Ovary (tissue), 9 donors: ENCODE measurements around the gene NAT8. TPM values are rescaled to one million over a fixed set of nuclear protein-coding genes. Genes with fewer than 3 reads are reported as not detected.
"Not testable (repeated sequence)": the region's sequence is repeated elsewhere in the genome, so short reads cannot be mapped to it uniquely, and the experiment has no call there.

Experiments
- DNase-seq, 5 donors: peaks; one replicate each; pipeline ENCODE4 v3.0.0-alpha.2; 2019 to 2020
- H3K27ac ChIP-seq, 2 donors: fragments of 200-600 bp; one replicate each; pipeline versions ENCODE4 v1.5.1 to v1.8.0; 2019 to 2022
- H3K27me3 ChIP-seq: fragments of 200-600 bp; one replicate; pipeline ENCODE4 v1.8.0; 2022
- H3K36me3 ChIP-seq: fragments of 200-600 bp; sonication (generic); one replicate; pipeline ENCODE4 v1.5.1; 2019
- H3K4me1 ChIP-seq: one replicate; pipeline ENCODE4 v1.8.1; 2013; ENCODE audit warnings: mild to moderate bottlenecking, moderate library complexity; ENCODE audit not compliant: insufficient read depth
- H3K4me3 ChIP-seq: fragments of 200-600 bp; sonication (generic); one replicate; pipeline ENCODE4 v1.5.1; 2017
- H3K9me3 ChIP-seq, 2 donors: fragments of 200-600 bp in 1 of 2; sonication (generic) in 1 of 2; one replicate each; pipeline versions ENCODE4 v1.5.1 to v1.8.1; 2013 to 2019; ENCODE audit warnings: mild to moderate bottlenecking in 1 of 2, moderate library complexity in 1 of 2
- EP300 ChIP-seq: sonication (generic); formaldehyde crosslinking; IDR thresholded peaks from one replicate; pipeline ENCODE4 v1.6.1; 2017; ENCODE audit warnings: antibody characterized with exemption
- POLR2A ChIP-seq: fragments of 450-650 bp; IDR thresholded peaks from one replicate; pipeline ENCODE4 v1.6.1; 2017; ENCODE audit warnings: antibody characterized with exemption, mild to moderate bottlenecking, moderate library complexity
- WGBS, 3 donors: extraction: QIAGEN DNeasy Blood & Tissue Kit in 1 of 3; methylation state at CpG; one replicate each; pipeline versions ENCODE4 v1.1.5 to v1.1.7; 2013 to 2017; 5-methylcytosine and 5-hydroxymethylcytosine counted together
- intact Hi-C, 4 donors: fragments of 100-400 bp; cut with DNase I; formaldehyde crosslinking; loops; one replicate each; pipeline versions ENCODE4 v1.11.0 to v1.15.1; 2022 to 2023
- polyA plus RNA-seq, 2 donors: library from polyadenylated mRNA; stranded (reverse); fragments of 200-250 nt in 1 of 2; fragments of 350-450 nt in 1 of 2; fragmentation: Illumina TruSeq in 1 of 2; extraction: RNeasy Lipid Tissue Mini Kit (QIAGEN cat#74804) in 1 of 2; gene quantifications; one replicate each; pipeline ENCODE4 v1.2.3, GENCODE V29; 2013 to 2014
- total RNA-seq, 7 donors: library from RNA; depleted of rRNA in 2 of 7; stranded (reverse); fragments of >200 nt in 2 of 7; fragmentation: NEBNext Ultra II Directional in 3 of 7; extraction: Animal tissue kit (Norgen Biotek cat#: 25700) in 3 of 7; gene quantifications; one replicate each; pipeline versions ENCODE4 v1.1.0 to v1.2.4, GENCODE V29; 2016 to 2023
- TF ChIP-seq, protein P1 (sequence below), 3 donors: fragments of 450-650 bp in 2 of 3; fragments of 200-600 bp in 1 of 3; IDR thresholded peaks; one replicate each; pipeline versions ENCODE4 v1.5.1 to v1.8.0; 2016 to 2022; ENCODE audit warnings: antibody characterized with exemption in 3 of 3, mild to moderate bottlenecking in 1 of 3
- donor health status: DM: no; HTN: no; CAD: no; lungs with moderate emphysema.
- donor health status: DM: no; HTN: no; CAD: no.
- donor health status: Bipolar disorder and iron deficiency.
- donor health status: DM: yes; HTN: yes; CAD: no.
- donor health status: DM: no; HTN: no; CAD: no.
- donor health status: DM: yes; HTN: yes; CAD: no.

NAT8 gene
- total and polyA plus RNA-seq, 9 donors: 0.25 to 1.1 (median 0.64) TPM; not detected in 4

DNA sequence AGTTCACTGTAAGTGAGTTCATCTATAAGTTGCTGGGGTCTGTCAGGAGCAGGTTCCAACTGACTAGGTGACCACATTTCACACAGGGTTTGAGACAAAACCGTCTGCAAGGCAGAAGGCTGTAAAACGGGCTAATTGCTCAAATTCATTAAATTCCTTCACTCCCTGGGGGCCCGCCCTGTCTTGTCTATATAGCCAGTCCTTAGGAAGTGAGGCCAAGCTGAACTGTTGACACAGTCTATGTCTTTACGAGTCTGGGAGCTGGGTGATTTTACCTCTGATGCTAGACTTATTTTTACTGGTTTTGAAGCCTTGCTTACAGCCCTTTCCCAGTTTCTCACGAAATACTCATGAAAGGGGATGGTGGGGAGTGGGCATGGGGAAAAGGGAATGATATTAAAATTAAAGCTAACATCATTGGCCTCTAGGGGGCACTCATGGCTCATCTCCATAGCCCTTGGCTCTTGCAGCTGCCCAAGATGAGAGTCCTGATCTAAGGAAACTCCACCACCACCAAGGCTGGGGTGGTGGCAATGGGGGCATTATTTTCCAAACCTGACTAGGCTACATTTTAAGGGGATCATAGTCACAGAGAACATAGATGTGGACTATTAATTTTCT, 37.8 kb upstream of the NAT8 start:
- TF ChIP-seq, protein P1, sequence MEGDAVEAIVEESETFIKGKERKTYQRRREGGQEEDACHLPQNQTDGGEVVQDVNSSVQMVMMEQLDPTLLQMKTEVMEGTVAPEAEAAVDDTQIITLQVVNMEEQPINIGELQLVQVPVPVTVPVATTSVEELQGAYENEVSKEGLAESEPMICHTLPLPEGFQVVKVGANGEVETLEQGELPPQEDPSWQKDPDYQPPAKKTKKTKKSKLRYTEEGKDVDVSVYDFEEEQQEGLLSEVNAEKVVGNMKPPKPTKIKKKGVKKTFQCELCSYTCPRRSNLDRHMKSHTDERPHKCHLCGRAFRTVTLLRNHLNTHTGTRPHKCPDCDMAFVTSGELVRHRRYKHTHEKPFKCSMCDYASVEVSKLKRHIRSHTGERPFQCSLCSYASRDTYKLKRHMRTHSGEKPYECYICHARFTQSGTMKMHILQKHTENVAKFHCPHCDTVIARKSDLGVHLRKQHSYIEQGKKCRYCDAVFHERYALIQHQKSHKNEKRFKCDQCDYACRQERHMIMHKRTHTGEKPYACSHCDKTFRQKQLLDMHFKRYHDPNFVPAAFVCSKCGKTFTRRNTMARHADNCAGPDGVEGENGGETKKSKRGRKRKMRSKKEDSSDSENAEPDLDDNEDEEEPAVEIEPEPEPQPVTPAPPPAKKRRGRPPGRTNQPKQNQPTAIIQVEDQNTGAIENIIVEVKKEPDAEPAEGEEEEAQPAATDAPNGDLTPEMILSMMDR (IDR thresholded peaks at IDR 0.05): peak; percentile 22 to 46 (median 29)
- intact Hi-C loops: loop anchor here in 1 of 4 donors (10.0 kb wide), 1 partner anchor 95 kb away; no protein-coding TSS in a partner anchor
- not testable (repeated sequence) for H3K27me3 ChIP-seq, H3K9me3 ChIP-seq, H3K4me1 ChIP-seq, H3K27ac ChIP-seq, H3K4me3 ChIP-seq, H3K36me3 ChIP-seq
- 9 to 27% (median 26%) methylated on average over 4 to 5 of the region's 5 CpGs for WGBS, 3 donors
- DNase-seq: peak; percentile 45 to 66 (median 49)

DNA sequence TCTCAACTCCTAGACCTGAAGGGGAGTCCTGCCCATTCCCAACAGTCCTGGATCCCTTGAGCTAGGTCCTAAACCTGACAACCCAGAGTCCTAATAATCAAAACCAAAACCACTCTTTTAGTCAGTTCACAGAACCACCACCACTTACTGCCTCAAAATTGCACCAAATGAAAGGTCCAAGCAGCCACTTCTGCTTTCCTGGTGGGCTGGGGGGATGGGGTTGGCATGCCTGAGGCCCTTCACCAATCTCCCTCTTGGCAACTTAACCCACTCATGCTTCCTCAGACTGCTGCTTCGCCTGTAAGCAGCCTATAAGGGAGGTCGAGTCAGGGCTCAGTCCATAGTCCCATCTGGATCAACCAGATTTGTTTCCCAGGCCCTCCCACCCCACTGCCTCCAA, 37.0 kb upstream of the NAT8 start:
- H3K4me1 ChIP-seq, H3K4me3 ChIP-seq, H3K27me3 ChIP-seq, H3K36me3 ChIP-seq, DNase-seq, H3K27ac ChIP-seq, intact Hi-C loops, H3K9me3 ChIP-seq: not testable (repeated sequence)
- WGBS, 3 donors: 83 to 88% (median 87%) methylated on average over 2 of the region's 2 CpGs

DNA sequence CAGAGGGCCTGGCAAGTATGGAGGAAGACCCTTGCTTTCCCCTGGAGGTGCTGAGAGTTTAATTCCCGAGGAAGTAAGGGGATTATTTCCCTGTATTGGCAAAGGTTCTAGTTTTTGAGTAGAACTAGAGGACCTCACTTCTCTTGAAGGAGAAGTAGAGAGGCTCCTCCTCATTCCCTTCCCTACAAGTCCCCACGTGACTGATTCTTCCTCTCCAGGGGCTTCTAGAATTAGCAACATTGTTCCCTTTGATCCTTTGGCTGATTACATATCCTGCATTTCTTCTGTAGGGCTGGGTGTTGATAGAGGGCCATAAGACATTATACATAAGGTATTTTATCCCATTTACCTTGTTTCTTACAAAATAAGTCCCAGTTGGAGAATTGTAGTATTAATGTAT, 35.8 kb upstream of the NAT8 start:
- WGBS, 3 donors: 70 to 82% (median 82%) methylated on average over 2 of the region's 2 CpGs
- H3K27ac ChIP-seq, intact Hi-C loops, H3K9me3 ChIP-seq, H3K4me3 ChIP-seq, DNase-seq, H3K36me3 ChIP-seq, H3K27me3 ChIP-seq, H3K4me1 ChIP-seq: not testable (repeated sequence)

DNA sequence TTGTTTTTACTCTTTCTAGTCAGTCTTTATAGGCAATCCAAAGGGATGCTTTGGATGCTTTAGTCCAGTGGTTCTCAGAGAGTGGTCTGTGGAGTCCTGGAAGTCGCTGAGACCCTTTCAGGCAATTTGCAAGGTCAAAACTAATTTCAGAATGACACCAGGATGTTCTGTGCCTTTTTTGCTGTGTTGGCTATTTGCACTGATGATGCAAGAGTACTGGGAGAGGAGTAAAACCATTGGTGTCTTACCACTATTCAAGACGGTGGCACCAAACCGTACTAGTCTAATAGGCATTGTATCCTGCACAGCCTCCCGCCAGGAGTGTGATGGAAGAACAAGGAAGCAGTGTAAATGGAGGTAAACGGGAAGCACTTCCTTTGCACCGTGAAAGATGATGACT, 34.0 kb upstream of the NAT8 start:
- H3K27ac ChIP-seq, H3K36me3 ChIP-seq, H3K4me3 ChIP-seq, intact Hi-C loops, H3K9me3 ChIP-seq, H3K4me1 ChIP-seq, H3K27me3 ChIP-seq, DNase-seq: not testable (repeated sequence)
- WGBS, 3 donors: 85 to 90% (median 88%) methylated on average over 6 of the region's 6 CpGs

DNA sequence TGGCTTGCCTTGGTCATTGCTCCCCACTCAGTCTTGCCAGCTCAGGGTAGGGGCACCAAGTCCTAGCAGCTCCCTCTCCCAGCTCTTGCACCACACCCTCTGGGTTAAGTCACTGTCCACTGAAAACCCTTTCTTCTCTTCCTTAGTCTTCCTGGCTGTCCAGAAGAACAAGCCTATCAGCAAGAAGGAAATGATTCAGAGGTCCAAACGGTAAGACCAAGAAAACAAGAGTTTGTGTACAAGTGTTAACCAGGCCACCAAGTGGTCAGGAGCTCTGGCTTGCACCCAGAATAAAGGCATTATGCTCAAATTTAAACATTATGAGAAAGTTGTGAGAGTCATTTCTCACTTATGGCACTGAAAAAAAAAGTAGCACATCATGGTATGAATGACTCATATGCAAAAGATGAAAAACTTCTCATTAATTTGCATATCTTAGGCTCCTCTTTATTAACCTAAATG, 32.5 kb upstream of the NAT8 start:
- H3K27me3 ChIP-seq, H3K9me3 ChIP-seq, H3K27ac ChIP-seq, H3K4me3 ChIP-seq, H3K4me1 ChIP-seq, DNase-seq, intact Hi-C loops, H3K36me3 ChIP-seq: not testable (repeated sequence)
- 38 to 68% (median 63%) methylated on average over 1 of the region's 1 CpG for WGBS, 3 donors

DNA sequence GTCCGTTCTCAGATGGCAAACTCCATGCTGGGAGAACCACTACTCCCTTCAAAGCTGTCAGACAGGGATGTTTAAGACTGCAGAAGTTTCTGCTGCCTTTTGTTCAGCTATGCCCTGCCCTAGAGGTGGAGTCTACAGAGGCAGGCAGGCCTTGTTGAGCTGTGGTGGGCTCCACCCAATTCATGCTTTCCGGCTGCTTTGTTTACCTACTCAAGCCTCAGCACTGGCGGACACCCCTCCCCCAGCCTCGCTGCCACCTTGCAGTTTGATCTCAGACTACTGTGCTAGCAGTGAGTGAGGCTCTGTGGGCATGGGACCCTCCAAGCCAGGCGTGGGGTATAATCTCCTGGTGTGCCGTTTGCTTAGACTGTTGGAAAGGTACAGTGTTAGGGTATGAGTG, 27.8 kb upstream of the NAT8 start:
- H3K27ac ChIP-seq, DNase-seq, H3K36me3 ChIP-seq, H3K27me3 ChIP-seq, H3K9me3 ChIP-seq, intact Hi-C loops, H3K4me3 ChIP-seq, H3K4me1 ChIP-seq: not testable (repeated sequence)
- 87 to 95% (median 93%) methylated on average over 3 to 6 of the region's 6 CpGs for WGBS, 3 donors

DNA sequence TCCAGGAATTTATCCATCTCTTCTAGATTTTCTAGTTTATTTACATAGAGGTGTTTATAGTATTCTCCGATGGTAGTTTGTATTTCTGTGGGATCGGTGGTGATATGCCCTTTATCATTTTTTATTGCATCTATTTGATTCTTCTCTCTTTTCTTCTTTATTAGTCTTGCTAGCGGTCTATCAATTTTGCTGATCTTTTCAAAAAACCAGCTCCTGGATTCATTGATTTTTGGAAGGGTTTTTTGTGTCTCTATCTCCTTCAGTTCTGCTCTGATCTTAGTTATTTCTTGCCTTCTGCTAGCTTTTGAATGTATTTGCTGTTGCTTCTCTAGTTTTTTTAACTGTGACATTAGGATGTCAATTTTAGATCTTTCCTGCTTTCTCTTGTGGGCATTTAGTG, 25.0 kb upstream of the NAT8 start:
- H3K36me3 ChIP-seq, H3K27me3 ChIP-seq, DNase-seq, H3K27ac ChIP-seq, H3K9me3 ChIP-seq, H3K4me3 ChIP-seq, H3K4me1 ChIP-seq, intact Hi-C loops: not testable (repeated sequence)
- WGBS, 3 donors: 87 to 97% (median 88%) methylated on average over 3 of the region's 3 CpGs

DNA sequence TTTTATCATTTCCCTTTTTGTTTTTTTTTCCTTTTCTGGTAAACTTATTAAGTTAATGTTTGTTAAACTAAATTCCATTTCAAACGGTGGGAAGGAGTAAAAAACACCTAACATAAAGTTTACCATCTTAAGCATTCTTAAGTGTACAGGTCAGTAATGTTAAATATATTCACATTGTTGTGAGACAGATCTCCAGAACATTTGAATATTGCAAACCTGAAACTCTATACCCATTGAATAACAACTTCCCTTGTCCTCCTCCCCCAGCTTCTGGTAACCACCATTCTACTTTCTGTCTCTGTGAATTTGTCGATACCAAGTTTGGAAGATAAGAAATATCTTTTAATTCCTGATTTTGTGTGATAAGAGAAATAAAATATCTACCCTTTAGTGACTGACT, 12.0 kb upstream of the NAT8 start:
- no peak for DNase-seq
- intact Hi-C loops: no loop called here

More for the DNA sequence above, 12.0 kb upstream of the NAT8 start:
- 22 to 31% (median 23%) methylated on average over 2 of the region's 2 CpGs for WGBS, 3 donors
- H3K27ac ChIP-seq: no peak overlapping the region
- no peaks in the 10 kb centered on the region for H3K27me3 ChIP-seq
- no peaks in the 10 kb centered on the region for H3K4me1 ChIP-seq
- H3K9me3 ChIP-seq: no peaks in the 10 kb centered on the region
- no peak overlapping the region for H3K4me3 ChIP-seq
- TF ChIP-seq, protein P1 (IDR thresholded peaks at IDR 0.05): no peak
- TF ChIP-seq POLR2A (no peak), EP300 (no peak)
- no peaks in the 10 kb centered on the region for H3K36me3 ChIP-seq
